DOHH2 (cell line): Measurements from ENCODE around the gene SLC25A18.

ENCODE experiments used
- CTCF ChIP-seq: fragments of 200-600 bp; sonication (generic); IDR thresholded peaks from one replicate; pipeline ENCODE4 v1.5.1; 2014; ENCODE audit warnings: antibody characterized with exemption, mild to moderate bottlenecking, low read depth, low read length; ENCODE audit not compliant: poor library complexity, severe bottlenecking
- EZH2phosphoT487 ChIP-seq: fragments of 200-600 bp; sonication (generic); IDR thresholded peaks from 2 replicates; pipeline ENCODE4 v1.6.1; 2017; ENCODE audit warnings: borderline replicate concordance, mild to moderate bottlenecking, antibody characterized with exemption, low read length, moderate library complexity, mixed read lengths

- no peak for TF ChIP-seq CTCF
- no peak for TF ChIP-seq EZH2phosphoT487
These were observed 14.6 kb upstream of the SLC25A18 start for GRCh38 chr22:17548756-17549035.
